Stomach (tissue), 9 donors: Measurements from ENCODE around the gene USP21. TPM values are rescaled to one million over a fixed set of nuclear protein-coding genes. Genes with fewer than 3 reads are reported as not detected.

Source experiments
- DNase-seq, 2 donors: peaks; one replicate each; pipeline versions ENCODE4 v3.0.0 to v3.0.0-alpha.2; 2013 to 2019
- H3K27ac ChIP-seq, 5 donors: fragments of 200-600 bp in 4 of 5; sonication (generic) in 4 of 5; one replicate each; pipeline ENCODE4 v1.5.1; 2013 to 2019; ENCODE audit warnings: mild to moderate bottlenecking in 1 of 5, moderate library complexity in 1 of 5
- H3K27me3 ChIP-seq, 3 donors: fragments of 200-600 bp; sonication (generic); one replicate each; pipeline ENCODE4 v1.5.1; 2017 to 2019; ENCODE audit warnings: mixed run types in 1 of 3
- H3K36me3 ChIP-seq, 4 donors: fragments of 200-600 bp; sonication (generic); 1 replicate in 3 of 4; 2 replicates in 1 of 4; pipeline ENCODE4 v1.5.1; 2016 to 2019
- H3K4me1 ChIP-seq, 4 donors: fragments of 200-600 bp; sonication (generic); one replicate each; pipeline ENCODE4 v1.5.1; 2016 to 2019
- H3K4me3 ChIP-seq, 4 donors: fragments of 200-600 bp; sonication (generic) in 3 of 4; one replicate each; pipeline ENCODE4 v1.5.1; 2016 to 2019; ENCODE audit warnings: mild to moderate bottlenecking in 1 of 4
- H3K9me3 ChIP-seq, 4 donors: fragments of 200-600 bp; sonication (generic); one replicate each; pipeline ENCODE4 v1.5.1; 2016 to 2019
- EP300 ChIP-seq: sonication (generic); formaldehyde crosslinking; IDR thresholded peaks from one replicate; pipeline ENCODE4 v1.6.1; 2017; ENCODE audit warnings: antibody characterized with exemption
- POLR2A ChIP-seq, 4 donors: fragments of 450-650 bp; IDR thresholded peaks; one replicate each; pipeline ENCODE4 v1.6.1; 2016; ENCODE audit warnings: antibody characterized with exemption in 4 of 4, control low read depth in 2 of 4, mild to moderate bottlenecking in 1 of 4, moderate library complexity in 1 of 4
- POLR2AphosphoS5 ChIP-seq, 3 donors: sonication (generic); formaldehyde crosslinking; IDR thresholded peaks; one replicate each; pipeline ENCODE4 v1.6.1; 2016; ENCODE audit warnings: antibody characterized with exemption in 3 of 3
- WGBS, 5 donors: extraction: QIAGEN DNeasy Blood & Tissue Kit in 3 of 5; methylation state at CpG; one replicate each; pipeline versions ENCODE4 v1.1.5 to v1.1.7; 2013 to 2018; 5-methylcytosine and 5-hydroxymethylcytosine counted together
- intact Hi-C: fragments of 100-400 bp; cut with DNase I; formaldehyde crosslinking; loops from one replicate; pipeline ENCODE4 v1.15.1; 2023; ENCODE audit warnings: low total_unique reads
- polyA plus RNA-seq, 3 donors: library from polyadenylated mRNA; stranded (reverse); fragments of 200-250 nt; gene quantifications; one replicate each; pipeline ENCODE4 v1.2.3, GENCODE V29; 2013
- total RNA-seq, 5 donors: library from RNA; depleted of rRNA; stranded (reverse); fragments of >200 nt; gene quantifications; one replicate each; pipeline versions ENCODE4 v1.1.0 to v1.2.3, GENCODE V29; 2014 to 2016
- TF ChIP-seq, protein P1 (sequence below), 7 experiments: fragments of 450-650 bp in 4 of 7; fragments of 200-600 bp in 3 of 7; sonication (generic) in 3 of 7; IDR thresholded peaks; one replicate each; pipeline ENCODE4 v1.5.1; 2016 to 2019; ENCODE audit warnings: antibody characterized with exemption in 7 of 7, control low read depth in 2 of 7, mild to moderate bottlenecking in 1 of 7
- donor health status: healthy with polysubstance abuse.
- donor health status: Bipolar disorder and iron deficiency.
- donor health status: healthy.

Gene USP21
- total and polyA plus RNA-seq, 8 donors, result 13.6 to 35.3 (median 19.9) TPM

DNA sequence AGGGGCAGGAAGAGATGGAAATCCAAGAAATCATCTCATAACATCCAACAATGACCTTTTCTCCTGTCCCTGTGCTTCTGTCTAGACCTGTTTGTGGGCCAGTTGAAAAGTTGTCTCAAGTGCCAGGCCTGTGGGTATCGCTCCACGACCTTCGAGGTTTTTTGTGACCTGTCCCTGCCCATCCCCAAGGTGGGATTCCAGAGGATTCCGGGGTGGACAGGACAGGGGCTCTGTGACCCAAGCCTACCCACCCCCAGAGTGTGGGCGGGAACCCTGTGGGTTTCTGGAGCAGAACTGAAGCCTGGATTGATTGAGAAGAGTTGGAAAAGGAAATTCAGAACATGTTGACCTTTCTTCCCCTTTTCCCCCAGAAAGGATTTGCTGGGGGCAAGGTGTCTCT is 4.5 kb downstream of the USP21 start:
- peaks cover 34 to 70% (median 63%) of the 10 kb centered on the region in 4 donors for H3K4me1 ChIP-seq
- intact Hi-C loops, result no loop called here
- H3K9me3 ChIP-seq, result no peaks in the 10 kb centered on the region
- H3K36me3 ChIP-seq, result peaks cover 4 to 61% (median 43%) of the 10 kb centered on the region in 4 donors
- WGBS, 5 donors, result 76 to 95% (median 91%) methylated on average over 5 of the region's 5 CpGs
- H3K27ac ChIP-seq, result peak overlapping the region in 1 of 5 donors; percentile 49
- no peaks in the 10 kb centered on the region for H3K27me3 ChIP-seq
- no peak overlapping the region for H3K4me3 ChIP-seq
- DNase-seq, result no peak
- TF ChIP-seq POLR2AphosphoS5 (IDR thresholded peaks at IDR 0.05) (no peak), EP300 (no peak), POLR2A (IDR thresholded peaks at IDR 0.05) (no peak)
- TF ChIP-seq, protein P1, sequence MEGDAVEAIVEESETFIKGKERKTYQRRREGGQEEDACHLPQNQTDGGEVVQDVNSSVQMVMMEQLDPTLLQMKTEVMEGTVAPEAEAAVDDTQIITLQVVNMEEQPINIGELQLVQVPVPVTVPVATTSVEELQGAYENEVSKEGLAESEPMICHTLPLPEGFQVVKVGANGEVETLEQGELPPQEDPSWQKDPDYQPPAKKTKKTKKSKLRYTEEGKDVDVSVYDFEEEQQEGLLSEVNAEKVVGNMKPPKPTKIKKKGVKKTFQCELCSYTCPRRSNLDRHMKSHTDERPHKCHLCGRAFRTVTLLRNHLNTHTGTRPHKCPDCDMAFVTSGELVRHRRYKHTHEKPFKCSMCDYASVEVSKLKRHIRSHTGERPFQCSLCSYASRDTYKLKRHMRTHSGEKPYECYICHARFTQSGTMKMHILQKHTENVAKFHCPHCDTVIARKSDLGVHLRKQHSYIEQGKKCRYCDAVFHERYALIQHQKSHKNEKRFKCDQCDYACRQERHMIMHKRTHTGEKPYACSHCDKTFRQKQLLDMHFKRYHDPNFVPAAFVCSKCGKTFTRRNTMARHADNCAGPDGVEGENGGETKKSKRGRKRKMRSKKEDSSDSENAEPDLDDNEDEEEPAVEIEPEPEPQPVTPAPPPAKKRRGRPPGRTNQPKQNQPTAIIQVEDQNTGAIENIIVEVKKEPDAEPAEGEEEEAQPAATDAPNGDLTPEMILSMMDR (IDR thresholded peaks at IDR 0.05), result no peak

DNA sequence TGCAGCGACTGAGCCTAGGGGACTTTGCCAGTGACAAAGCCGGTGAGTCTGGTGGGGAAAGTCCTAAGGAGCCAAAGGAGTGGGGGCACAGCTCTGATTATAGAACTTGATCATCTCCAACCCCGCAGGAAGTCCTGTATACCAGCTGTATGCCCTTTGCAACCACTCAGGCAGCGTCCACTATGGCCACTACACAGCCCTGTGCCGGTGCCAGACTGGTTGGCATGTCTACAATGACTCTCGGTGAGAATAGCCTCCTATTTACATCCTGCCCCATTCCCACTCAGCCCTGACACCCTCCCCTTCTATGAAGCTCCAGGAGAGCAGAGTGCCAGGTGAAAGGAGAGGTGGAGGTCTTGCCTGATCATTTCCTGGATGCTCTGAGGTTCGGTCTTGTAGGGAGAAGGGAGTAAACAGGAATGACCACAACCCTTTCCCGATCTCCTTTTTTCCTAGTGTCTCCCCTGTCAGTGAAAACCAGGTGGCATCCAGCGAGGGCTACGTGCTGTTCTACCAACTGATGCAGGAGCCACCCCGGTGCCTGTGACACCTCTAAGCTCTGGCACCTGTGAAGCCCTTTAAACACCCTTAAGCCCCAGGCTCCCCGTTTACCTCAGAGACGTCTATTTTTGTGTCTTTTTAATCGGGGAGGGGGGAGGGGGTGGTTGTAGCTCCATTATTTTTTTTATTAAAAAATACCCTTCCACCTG is 5.8 kb downstream of the USP21 start:
- DNase-seq, result no peak
- Histone ChIP-seq H3K27me3 (no peaks in the 10 kb centered on the region), H3K4me3 (peak overlapping the region; percentile 62 to 96 (median 85)), H3K9me3 (no peaks in the 10 kb centered on the region), H3K4me1 (peaks cover 29 to 63% (median 55%) of the 10 kb centered on the region in 4 donors), H3K27ac (peak overlapping the region; percentile 79 to 91 (median 87)), H3K36me3 (peaks cover 7 to 72% (median 55%) of the 10 kb centered on the region in 4 donors)
- TF ChIP-seq POLR2AphosphoS5 (IDR thresholded peaks at IDR 0.05), result no peak
- TF ChIP-seq POLR2A (IDR thresholded peaks at IDR 0.05), result no peak
- TF ChIP-seq, protein P1 (IDR thresholded peaks at IDR 0.05), result no peak
- no peak for TF ChIP-seq EP300
- 39 to 51% (median 48%) methylated on average over 14 of the region's 14 CpGs for WGBS, 5 donors
- intact Hi-C loops, result no loop called here

DNA sequence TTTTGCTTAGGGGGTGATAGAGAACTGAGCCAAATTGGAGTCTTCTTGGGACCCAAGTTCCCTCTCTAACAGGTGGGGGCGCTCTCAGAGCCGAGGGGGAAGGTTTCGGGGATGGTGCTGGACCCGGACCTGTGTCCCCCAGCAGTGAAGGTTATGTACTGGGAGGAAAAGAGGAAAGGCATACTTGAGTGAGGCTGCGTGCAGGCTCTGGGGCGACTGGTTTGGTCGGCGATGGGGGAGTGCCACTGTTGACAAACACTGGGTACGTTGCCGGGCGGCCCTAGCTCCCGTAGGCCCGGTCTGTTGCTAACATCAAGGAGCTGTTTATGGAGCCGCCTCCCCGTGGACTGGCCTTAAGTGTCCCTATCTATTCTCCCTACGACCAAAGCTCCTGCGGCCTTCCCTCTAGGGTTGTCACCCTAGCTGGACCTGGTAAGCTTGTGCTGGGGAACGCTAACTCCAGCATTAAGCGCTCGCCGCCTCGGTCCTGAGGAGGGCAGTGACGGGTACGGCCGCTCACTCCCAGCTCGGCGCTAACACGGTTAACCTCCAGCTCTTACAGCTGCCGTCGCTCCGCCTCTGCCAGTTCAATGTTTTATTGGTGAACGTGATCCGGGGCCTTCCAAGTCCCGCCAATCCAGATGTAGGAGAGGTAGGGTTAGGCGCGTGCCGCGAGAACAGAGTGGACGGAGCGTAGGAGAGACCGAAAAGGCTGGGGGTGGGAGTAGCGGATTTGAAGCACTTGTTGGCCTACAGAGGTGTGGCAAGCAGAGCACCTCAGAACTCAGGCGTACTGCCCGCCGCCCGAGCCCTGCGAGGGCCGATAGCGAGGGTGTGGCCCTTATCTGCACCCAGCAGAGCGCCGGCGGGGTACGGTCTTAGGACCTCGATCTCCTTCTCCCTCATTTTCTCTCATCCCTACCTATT is 6.7 kb downstream of the USP21 start, which contains the start of gene PPOX:
Gene PPOX, plus strand, starts transcription at position 685 of the 927 bp plus-strand sequence. CDS start 422 bp downstream, outside the sequence.
- peak within 1 kb of the TSS; percentile 79 to 91 (median 87) for H3K27ac ChIP-seq
- intact Hi-C loops, result no loop called here
- no peaks in the 10 kb centered on the region for H3K9me3 ChIP-seq
- peak within 1 kb of the TSS; percentile 62 to 96 (median 85) for H3K4me3 ChIP-seq
- 0 to 1% (median 0%) methylated on average over 41 to 54 of the region's 54 CpGs for WGBS, 5 donors
- H3K4me1 ChIP-seq, result peaks cover 19 to 59% (median 46%) of the 10 kb centered on the region in 4 donors
- peak; percentile 97 to 99 for DNase-seq
- peaks cover 15 to 76% (median 63%) of the 10 kb centered on the region in 4 donors for H3K36me3 ChIP-seq
- TF ChIP-seq EP300, result no peak
- TF ChIP-seq POLR2AphosphoS5 (IDR thresholded peaks at IDR 0.05), result peak; percentile 57 to 91 (median 81)
- TF ChIP-seq, protein P1 (IDR thresholded peaks at IDR 0.05), result peak in 4 of 7 experiments; percentile 8 to 37 (median 17)
- TF ChIP-seq POLR2A (IDR thresholded peaks at IDR 0.05), result no peak
- no peaks in the 10 kb centered on the region for H3K27me3 ChIP-seq
